HepG2 (cell line): ENCODE measurements around the gene AGPAT2. TPM values are rescaled to one million over a fixed set of nuclear protein-coding genes. Genes with fewer than 3 reads are reported as not detected.

Source experiments
- CREB3 ChIP-seq: sonication (generic); formaldehyde crosslinking; IDR thresholded peaks from 2 replicates; pipeline ENCODE4 v1.5.0; 2020; ENCODE audit warnings: missing genetic modification reagents
- NONO ChIP-seq, 2 experiments: fragments of 450-650 bp in 1 of 2; sonication (generic) in 1 of 2; formaldehyde crosslinking in 1 of 2; IDR thresholded peaks in 1 of 2; conservative IDR thresholded peaks in 1 of 2; 2 replicates each; pipeline versions ENCODE4 v1.6.1 to v1.8.0; 2017 to 2022; ENCODE audit warnings: mild to moderate bottlenecking in 1 of 2, missing genetic modification reagents in 1 of 2, moderate library complexity in 1 of 2
- SMYD3 ChIP-seq: sonication (generic); formaldehyde crosslinking; IDR thresholded peaks from 2 replicates; pipeline ENCODE4 v1.8.1; 2023; ENCODE audit warnings: mild to moderate bottlenecking, missing genetic modification reagents
- polyA plus RNA-seq, 8 experiments: library from polyadenylated mRNA; depleted of rRNA in 3 of 8; stranded (reverse) in 7 of 8; unstranded in 1 of 8; fragments of >200 nt; fragmentation: Illumina TruSeq in 4 of 8; extraction: Trizol in 4 of 8; gene quantifications; 2 replicates each; pipeline versions ENCODE4 v1.2.1 to v1.2.3, GENCODE V29; 2011 to 2016; ENCODE audit warnings: low read depth in 4 of 8, missing spikeins in 1 of 8, mixed read lengths in 1 of 8; ENCODE audit not compliant: insufficient read depth in 1 of 8
- total RNA-seq, 5 experiments: library from RNA; depleted of rRNA; stranded (reverse); fragments of >200 nt; fragmentation: Illumina TruSeq; extraction: Trizol; gene quantifications; 2 replicates each; pipeline ENCODE4 v1.2.3, GENCODE V29; 2016; ENCODE audit warnings: low read depth in 1 of 5
- TF ChIP-seq, protein P1 (sequence below): sonication (generic); formaldehyde crosslinking; IDR thresholded peaks from 2 replicates; pipeline ENCODE4 v1.4.0; 2020; ENCODE audit warnings: mild to moderate bottlenecking, missing genetic modification reagents, borderline replicate concordance
- TF ChIP-seq, protein P2 (sequence below): sonication (generic); formaldehyde crosslinking; IDR thresholded peaks from 2 replicates; pipeline ENCODE4 v1.5.0; 2020; ENCODE audit warnings: missing genetic modification reagents

Gene AGPAT2
- total and polyA plus RNA-seq, 2 of the 13 experiments (the other 11 are each of a cell fraction or from before 2014, with no cell fraction given), result 3.9 to 25.8 TPM

- TF ChIP-seq, protein P1, sequence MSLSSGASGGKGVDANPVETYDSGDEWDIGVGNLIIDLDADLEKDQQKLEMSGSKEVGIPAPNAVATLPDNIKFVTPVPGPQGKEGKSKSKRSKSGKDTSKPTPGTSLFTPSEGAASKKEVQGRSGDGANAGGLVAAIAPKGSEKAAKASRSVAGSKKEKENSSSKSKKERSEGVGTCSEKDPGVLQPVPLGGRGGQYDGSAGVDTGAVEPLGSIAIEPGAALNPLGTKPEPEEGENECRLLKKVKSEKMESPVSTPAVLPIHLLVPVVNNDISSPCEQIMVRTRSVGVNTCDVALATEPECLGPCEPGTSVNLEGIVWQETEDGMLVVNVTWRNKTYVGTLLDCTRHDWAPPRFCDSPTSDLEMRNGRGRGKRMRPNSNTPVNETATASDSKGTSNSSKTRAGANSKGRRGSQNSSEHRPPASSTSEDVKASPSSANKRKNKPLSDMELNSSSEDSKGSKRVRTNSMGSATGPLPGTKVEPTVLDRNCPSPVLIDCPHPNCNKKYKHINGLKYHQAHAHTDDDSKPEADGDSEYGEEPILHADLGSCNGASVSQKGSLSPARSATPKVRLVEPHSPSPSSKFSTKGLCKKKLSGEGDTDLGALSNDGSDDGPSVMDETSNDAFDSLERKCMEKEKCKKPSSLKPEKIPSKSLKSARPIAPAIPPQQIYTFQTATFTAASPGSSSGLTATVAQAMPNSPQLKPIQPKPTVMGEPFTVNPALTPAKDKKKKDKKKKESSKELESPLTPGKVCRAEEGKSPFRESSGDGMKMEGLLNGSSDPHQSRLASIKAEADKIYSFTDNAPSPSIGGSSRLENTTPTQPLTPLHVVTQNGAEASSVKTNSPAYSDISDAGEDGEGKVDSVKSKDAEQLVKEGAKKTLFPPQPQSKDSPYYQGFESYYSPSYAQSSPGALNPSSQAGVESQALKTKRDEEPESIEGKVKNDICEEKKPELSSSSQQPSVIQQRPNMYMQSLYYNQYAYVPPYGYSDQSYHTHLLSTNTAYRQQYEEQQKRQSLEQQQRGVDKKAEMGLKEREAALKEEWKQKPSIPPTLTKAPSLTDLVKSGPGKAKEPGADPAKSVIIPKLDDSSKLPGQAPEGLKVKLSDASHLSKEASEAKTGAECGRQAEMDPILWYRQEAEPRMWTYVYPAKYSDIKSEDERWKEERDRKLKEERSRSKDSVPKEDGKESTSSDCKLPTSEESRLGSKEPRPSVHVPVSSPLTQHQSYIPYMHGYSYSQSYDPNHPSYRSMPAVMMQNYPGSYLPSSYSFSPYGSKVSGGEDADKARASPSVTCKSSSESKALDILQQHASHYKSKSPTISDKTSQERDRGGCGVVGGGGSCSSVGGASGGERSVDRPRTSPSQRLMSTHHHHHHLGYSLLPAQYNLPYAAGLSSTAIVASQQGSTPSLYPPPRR, result no peak
- no peak for TF ChIP-seq CREB3 (CRISPR knock-in tag)
- TF ChIP-seq, protein P2, sequence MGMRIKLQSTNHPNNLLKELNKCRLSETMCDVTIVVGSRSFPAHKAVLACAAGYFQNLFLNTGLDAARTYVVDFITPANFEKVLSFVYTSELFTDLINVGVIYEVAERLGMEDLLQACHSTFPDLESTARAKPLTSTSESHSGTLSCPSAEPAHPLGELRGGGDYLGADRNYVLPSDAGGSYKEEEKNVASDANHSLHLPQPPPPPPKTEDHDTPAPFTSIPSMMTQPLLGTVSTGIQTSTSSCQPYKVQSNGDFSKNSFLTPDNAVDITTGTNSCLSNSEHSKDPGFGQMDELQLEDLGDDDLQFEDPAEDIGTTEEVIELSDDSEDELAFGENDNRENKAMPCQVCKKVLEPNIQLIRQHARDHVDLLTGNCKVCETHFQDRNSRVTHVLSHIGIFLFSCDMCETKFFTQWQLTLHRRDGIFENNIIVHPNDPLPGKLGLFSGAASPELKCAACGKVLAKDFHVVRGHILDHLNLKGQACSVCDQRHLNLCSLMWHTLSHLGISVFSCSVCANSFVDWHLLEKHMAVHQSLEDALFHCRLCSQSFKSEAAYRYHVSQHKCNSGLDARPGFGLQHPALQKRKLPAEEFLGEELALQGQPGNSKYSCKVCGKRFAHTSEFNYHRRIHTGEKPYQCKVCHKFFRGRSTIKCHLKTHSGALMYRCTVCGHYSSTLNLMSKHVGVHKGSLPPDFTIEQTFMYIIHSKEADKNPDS (CRISPR knock-in tag), result no peak
- TF ChIP-seq SMYD3 (CRISPR knock-in tag), result no peak
- no peak for TF ChIP-seq NONO (IDR thresholded peaks at IDR 0.05)
- TF ChIP-seq NONO (CRISPR knock-in tag; conservative IDR thresholded peaks at IDR 0.05), result no peak
Measured at GRCh38 chr9:136694163-136694871, 7.1 kb upstream of the AGPAT2 start (continued).
